Activated CD4-positive, alpha-beta T cell treated with anti-CD3 and anti-CD28 coated beads for 36 hours (primary cell): Measurements from ENCODE around the gene TXK. TPM values are rescaled to one million over a fixed set of nuclear protein-coding genes. Genes with fewer than 3 reads are reported as not detected.

Experiments
- ATAC-seq: fragments of 200-7000 bp; cut with Tn5 transposase; one replicate; pipeline ENCODE4 v1.10.0; 2021; ENCODE audit warnings: mild to moderate bottlenecking, moderate library complexity
- CTCF ChIA-PET: fragments of 350-600 bp; sonication (Branson Sonifier 250); formaldehyde crosslinking; loops from one replicate; lab custom pipeline; 2021; ENCODE audit warnings: antibody characterized with exemption; lab: Charles Lee
- POLR2A ChIA-PET: fragments of 350-600 bp; sonication (Branson Sonifier 250); formaldehyde crosslinking; loops from one replicate; lab custom pipeline; 2021; ENCODE audit warnings: antibody characterized with exemption, inconsistent platforms; lab: Charles Lee
- DNase-seq: peaks from one replicate; pipeline ENCODE4 v3.0.0-alpha.2; 2020
- H3K27ac Mint-ChIP-seq: one replicate; pipeline ENCODE4 v1.8.0; 2021; ENCODE audit warnings: mixed read lengths
- H3K27me3 Mint-ChIP-seq: one replicate; pipeline ENCODE4 v1.8.0; 2021; ENCODE audit warnings: mixed read lengths
- H3K36me3 Mint-ChIP-seq: one replicate; pipeline ENCODE4 v1.8.0; 2021; ENCODE audit warnings: low read depth, mixed read lengths
- H3K4me1 Mint-ChIP-seq: one replicate; pipeline ENCODE4 v1.8.0; 2021; ENCODE audit warnings: mixed read lengths
- H3K4me3 Mint-ChIP-seq: one replicate; pipeline ENCODE4 v1.8.0; 2021; ENCODE audit warnings: mild to moderate bottlenecking, moderate library complexity, mixed read lengths
- H3K9me3 Mint-ChIP-seq: one replicate; pipeline ENCODE4 v1.8.0; 2021; ENCODE audit warnings: low read depth, mixed read lengths
- intact Hi-C, 2 experiments: fragments of 100-400 bp; cut with DNase I in 1 of 2; cut with micrococcal nuclease in 1 of 2; formaldehyde crosslinking; loops; one replicate each; pipeline versions ENCODE4 v1.14.2 to v1.15.1; 2022 to 2024; cut with DNase I, micrococcal nuclease
- total RNA-seq, 2 experiments: library from RNA; stranded (reverse); gene quantifications; one replicate each; pipeline ENCODE4 v1.2.3, GENCODE V29; 2021

The TXK gene
- total RNA-seq, 2 experiments from 2014 or later, result 11.2 to 18.2 TPM

- DNase-seq, result no peak
- intact Hi-C loops, result no loop called here
- Mint-ChIP-seq H3K4me1 (peaks cover 30% of the 10 kb centered on the region), H3K36me3 (peaks cover 21% of the 10 kb centered on the region), H3K27ac (no peak overlapping the region), H3K9me3 (no peaks in the 10 kb centered on the region), H3K27me3 (no peaks in the 10 kb centered on the region), H3K4me3 (no peak overlapping the region)
- ChIA-PET POLR2A (no interaction called here), CTCF (interaction anchor here (0.7 to 1.0 kb wide), 3 partner anchors 15 to 61 kb away, joined by 3 read pairs; no protein-coding TSS in a partner anchor)
- ATAC-seq, result no peak
Observed at GRCh38 chr4:48079972-48080391, 54.1 kb downstream of the TXK start.

GRCh38 chr4:48078862-48079655, 55.0 kb downstream of the TXK start:
- ChIA-PET POLR2A (no interaction called here), CTCF (interaction anchor here (0.6 to 1.0 kb wide), 4 partner anchors 9 to 94 kb away, joined by 3 read pairs; no protein-coding TSS in a partner anchor)
- Mint-ChIP-seq H3K27ac (peak overlapping the region; percentile 27), H3K27me3 (no peaks in the 10 kb centered on the region), H3K9me3 (no peaks in the 10 kb centered on the region), H3K36me3 (peaks cover 20% of the 10 kb centered on the region), H3K4me1 (peaks cover 34% of the 10 kb centered on the region), H3K4me3 (no peak overlapping the region)
- intact Hi-C loops, result no loop called here
- no peak for ATAC-seq
- no peak for DNase-seq

- CTCF ChIA-PET, result interaction anchor here (2.6 kb wide), 1 partner anchor 45 kb away, joined by 10 read pairs; no protein-coding TSS in a partner anchor
- Mint-ChIP-seq H3K4me3 (no peak overlapping the region), H3K9me3 (no peaks in the 10 kb centered on the region), H3K36me3 (peaks cover 21% of the 10 kb centered on the region), H3K27ac (peak overlapping the region; percentile 27), H3K4me1 (peaks cover 34% of the 10 kb centered on the region), H3K27me3 (no peaks in the 10 kb centered on the region)
- intact Hi-C loops, result no loop called here
- DNase-seq (no peak), ATAC-seq (no peak)
- POLR2A ChIA-PET, result no interaction called here
Observed at GRCh38 chr4:48078425-48078824, 55.6 kb downstream of the TXK start.

- Mint-ChIP-seq H3K4me3 (no peak overlapping the region), H3K9me3 (no peaks in the 10 kb centered on the region), H3K4me1 (peaks cover 19% of the 10 kb centered on the region), H3K27ac (no peak overlapping the region), H3K36me3 (peaks cover 19% of the 10 kb centered on the region), H3K27me3 (no peaks in the 10 kb centered on the region)
- no peak for DNase-seq
- ATAC-seq, result no peak
- POLR2A ChIA-PET, result no interaction called here
- CTCF ChIA-PET, result interaction anchor here (1.7 kb wide), 1 partner anchor 12 kb away, joined by 15 read pairs; no protein-coding TSS in a partner anchor
- intact Hi-C loops, result no loop called here
Observed at GRCh38 chr4:48074657-48075056, 59.4 kb downstream of the TXK start.

GRCh38 chr4:48073567-48074103, 60.4 kb downstream of the TXK start:
- ATAC-seq (no peak), DNase-seq (no peak)
- Mint-ChIP-seq H3K36me3 (peaks cover 19% of the 10 kb centered on the region), H3K9me3 (no peaks in the 10 kb centered on the region), H3K4me1 (peaks cover 10% of the 10 kb centered on the region), H3K27ac (no peak overlapping the region), H3K27me3 (no peaks in the 10 kb centered on the region), H3K4me3 (no peak overlapping the region)
- ChIA-PET POLR2A (no interaction called here), CTCF (interaction anchor here (1.0 to 1.2 kb wide), 2 partner anchors 13 to 40 kb away, joined by 3 to 6 read pairs; no protein-coding TSS in a partner anchor)
- intact Hi-C loops, result no loop called here

GRCh38 chr4:48071191-48071590, 62.9 kb downstream of the TXK start:
- no peaks in the 10 kb centered on the region for H3K9me3 Mint-ChIP-seq
- ATAC-seq (no peak), DNase-seq (no peak)
- ChIA-PET CTCF (interaction anchor here (0.6 to 0.7 kb wide), 2 partner anchors 18 to 92 kb away, joined by 3 read pairs; no protein-coding TSS in a partner anchor), POLR2A (no interaction called here)
- intact Hi-C loops, result no loop called here
- H3K36me3 Mint-ChIP-seq, result peaks cover 29% of the 10 kb centered on the region
- no peaks in the 10 kb centered on the region for H3K27me3 Mint-ChIP-seq
- no peak overlapping the region for H3K27ac Mint-ChIP-seq
- H3K4me3 Mint-ChIP-seq, result no peak overlapping the region
- H3K4me1 Mint-ChIP-seq, result peaks cover 7% of the 10 kb centered on the region

GRCh38 chr4:48069026-48069425, 65.0 kb downstream of the TXK start:
- ChIA-PET CTCF (interaction anchor here (0.7 to 1.5 kb wide), 7 partner anchors 11 to 66 kb away, joined by 3 to 4 read pairs (median 3); no protein-coding TSS in a partner anchor), POLR2A (no interaction called here)
- ATAC-seq (no peak), DNase-seq (no peak)
- Mint-ChIP-seq H3K4me3 (no peak overlapping the region), H3K9me3 (no peaks in the 10 kb centered on the region), H3K27me3 (no peaks in the 10 kb centered on the region), H3K27ac (no peak overlapping the region), H3K36me3 (peaks cover 23% of the 10 kb centered on the region), H3K4me1 (peaks cover 23% of the 10 kb centered on the region)
- intact Hi-C loops, result no loop called here

DNA sequence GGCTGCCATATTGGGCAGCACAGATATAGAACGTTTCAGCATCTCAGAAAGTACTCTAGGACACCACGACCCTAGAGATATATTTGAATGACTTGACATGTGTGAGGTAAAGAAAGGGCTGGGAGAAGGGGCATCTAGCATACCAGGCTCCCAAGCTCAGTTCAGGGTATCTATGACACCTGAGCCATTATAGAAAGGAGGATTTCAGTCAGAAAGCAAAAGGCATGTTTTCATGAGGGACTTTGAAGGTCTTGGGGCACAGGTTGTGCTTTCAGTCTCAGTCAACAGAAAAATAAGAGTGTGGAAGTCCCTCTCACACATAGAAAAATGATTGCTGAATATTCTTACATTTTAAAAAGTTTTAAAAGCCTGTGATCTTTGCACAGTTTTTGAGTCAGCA, 65.9 kb downstream of the TXK start:
- DNase-seq, result no peak
- peaks cover 23% of the 10 kb centered on the region for H3K4me1 Mint-ChIP-seq
- intact Hi-C loops, result no loop called here
- H3K36me3 Mint-ChIP-seq, result peaks cover 21% of the 10 kb centered on the region
- no peaks in the 10 kb centered on the region for H3K9me3 Mint-ChIP-seq
- ChIA-PET CTCF (interaction anchor here (0.9 to 1.5 kb wide), 3 partner anchors 15 to 65 kb away, joined by 3 to 4 read pairs (median 3); no protein-coding TSS in a partner anchor), POLR2A (no interaction called here)
- H3K27ac Mint-ChIP-seq, result no peak overlapping the region
- no peak overlapping the region for H3K4me3 Mint-ChIP-seq
- H3K27me3 Mint-ChIP-seq, result no peaks in the 10 kb centered on the region
- no peak for ATAC-seq

DNA sequence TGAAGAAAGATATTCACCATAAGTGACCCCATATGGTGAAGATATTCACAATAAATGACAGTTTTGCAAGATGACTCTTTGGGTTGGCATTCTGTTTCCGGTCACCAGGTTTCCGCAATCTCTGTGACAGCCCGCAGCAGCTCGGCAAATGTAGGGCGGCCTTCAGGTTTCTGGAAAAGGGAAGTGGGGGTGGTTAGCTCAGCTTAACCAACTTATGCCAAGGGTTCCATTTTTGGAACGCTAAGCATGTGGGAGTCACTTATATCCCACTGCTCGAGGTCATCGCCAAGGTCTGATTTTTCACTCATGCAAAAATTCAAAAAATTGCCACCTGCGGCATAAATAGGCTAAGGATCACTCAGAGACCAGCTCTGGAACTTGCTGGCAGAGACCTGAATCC, 66.5 kb downstream of the TXK start:
- POLR2A ChIA-PET, result no interaction called here
- intact Hi-C loops, result no loop called here
- Mint-ChIP-seq H3K9me3 (peaks cover 3% of the 10 kb centered on the region), H3K27me3 (no peaks in the 10 kb centered on the region), H3K4me3 (no peak overlapping the region), H3K4me1 (peaks cover 23% of the 10 kb centered on the region), H3K27ac (no peak overlapping the region), H3K36me3 (peaks cover 21% of the 10 kb centered on the region)
- no peak for ATAC-seq
- DNase-seq, result no peak
- CTCF ChIA-PET, result interaction anchor here (0.9 to 3.2 kb wide), 4 partner anchors 16 to 64 kb away, joined by 3 to 11 read pairs (median 5); no protein-coding TSS in a partner anchor

GRCh38 chr4:48065587-48066052, 68.4 kb downstream of the TXK start:
- peaks cover 30% of the 10 kb centered on the region for H3K36me3 Mint-ChIP-seq
- DNase-seq, result peak; percentile 22
- peaks cover 23% of the 10 kb centered on the region for H3K4me1 Mint-ChIP-seq
- H3K9me3 Mint-ChIP-seq, result peaks cover 17% of the 10 kb centered on the region
- CTCF ChIA-PET, result interaction anchor here (0.6 to 3.2 kb wide), 8 partner anchors 12 to 62 kb away, joined by 3 to 12 read pairs (median 4); no protein-coding TSS in a partner anchor
- no peak overlapping the region for H3K4me3 Mint-ChIP-seq
- ATAC-seq, result peak; percentile 94
- no peak overlapping the region for H3K27ac Mint-ChIP-seq
- intact Hi-C loops, result loop anchor here in 1 of 2 experiments (1.0 to 2.0 kb wide), 2 partner anchors 15 to 29 kb away; no protein-coding TSS in a partner anchor
- POLR2A ChIA-PET, result interaction anchor here (0.6 kb wide), 1 partner anchor 18 kb away, joined by 3 read pairs; no protein-coding TSS in a partner anchor
- H3K27me3 Mint-ChIP-seq, result no peaks in the 10 kb centered on the region

DNA sequence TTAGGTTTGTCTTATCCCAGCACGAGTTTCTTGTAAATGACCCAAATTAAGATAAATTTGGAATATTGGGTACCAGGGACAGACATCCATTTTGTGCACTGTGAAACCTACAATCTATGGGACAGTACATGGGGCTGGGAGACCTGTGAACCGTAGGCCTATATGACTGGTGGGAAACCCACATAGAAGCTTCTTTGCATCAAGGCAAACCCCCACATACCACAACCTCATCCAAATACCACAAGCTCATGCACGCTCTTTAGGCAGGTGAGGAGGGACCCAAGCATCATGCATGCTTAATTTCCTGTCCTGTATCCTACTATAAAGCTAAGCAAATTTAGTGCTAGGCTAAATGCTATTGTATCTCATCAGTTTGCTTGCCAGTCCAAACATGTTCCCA, 69.7 kb downstream of the TXK start:
- Mint-ChIP-seq H3K4me1 (peaks cover 23% of the 10 kb centered on the region), H3K27ac (no peak overlapping the region), H3K4me3 (no peak overlapping the region), H3K9me3 (peaks cover 22% of the 10 kb centered on the region), H3K27me3 (no peaks in the 10 kb centered on the region), H3K36me3 (peaks cover 30% of the 10 kb centered on the region)
- POLR2A ChIA-PET, result no interaction called here
- intact Hi-C loops, result loop anchor here (1.0 to 2.0 kb wide), 2 partner anchors 14 to 17 kb away; no protein-coding TSS in a partner anchor
- ATAC-seq, result peak; percentile 24
- CTCF ChIA-PET, result interaction anchor here (0.7 to 3.2 kb wide), 5 partner anchors 14 to 31 kb away, joined by 3 to 12 read pairs (median 4); no protein-coding TSS in a partner anchor
- peak; percentile 15 for DNase-seq
